HepG2 (cell line): Measurements from ENCODE around the gene TMCC1. TPM values are rescaled to one million over a fixed set of nuclear protein-coding genes. Genes with fewer than 3 reads are reported as not detected.

Source experiments
- ATAC-seq: fragments of 200-7000 bp; cut with Tn5 transposase; 3 replicates; pipeline ENCODE4 v1.9.1; 2020; ENCODE audit warnings: mild to moderate bottlenecking, moderate library complexity
- BruUV-seq: library from RNA; stranded (reverse); fragments of 400-500 nt; replicated peaks from 2 replicates; lab custom pipeline; 2021; lab: Mats Ljungman, UMichigan
- CTCF ChIA-PET: fragments of 300-600 bp; formaldehyde crosslinking; extraction: SDS; loops from one replicate; lab custom pipeline; 2021; ENCODE audit warnings: low total read pairs, inconsistent platforms, low intra/inter-chr PET ratio; lab: Yijun Ruan, JAX
- POLR2A ChIA-PET: fragments of 350-600 bp; sonication (Branson Sonifier 250); formaldehyde crosslinking; loops from one replicate; lab custom pipeline; 2020; ENCODE audit warnings: antibody characterized with exemption, inconsistent platforms; lab: Yijun Ruan, JAX
- DNase-seq: peaks from one replicate; pipeline ENCODE4 v3.0.0-alpha.2; 2015; ENCODE audit warnings: low spot score
- FAIRE-seq: peaks from 3 replicates; lab custom pipeline; 2011; peaks lifted over from hg19 to GRCh38; lab: Jason Lieb, UNC
- H2AFZ ChIP-seq: one replicate; pipeline ENCODE4 v1.6.1; 2011; ENCODE audit warnings: low read length, inconsistent platforms
- H3K27ac ChIP-seq: fragments of 300-600 bp; 3 replicates; pipeline ENCODE4 v1.8.0; 2011; ENCODE audit warnings: mixed run types, mild to moderate bottlenecking, mixed read lengths, low read length, inconsistent platforms; ENCODE audit not compliant: insufficient read depth; ENCODE audit errors: extremely low read length
- H3K27me3 ChIP-seq, 2 experiments: fragments of 200-600 bp in 1 of 2; 2 replicates in 1 of 2; 3 replicates in 1 of 2; pipeline versions ENCODE4 v1.6.0 to v1.8.0; 2011; ENCODE audit warnings: low read length in 2 of 2, mild to moderate bottlenecking in 2 of 2, moderate library complexity in 2 of 2, inconsistent platforms in 1 of 2; ENCODE audit not compliant: insufficient read depth in 2 of 2, control insufficient read depth in 1 of 2
- H3K36me3 ChIP-seq, 2 experiments: fragments of 200-600 bp in 1 of 2; replicated peaks in 1 of 2; 2 replicates in 1 of 2; 3 replicates in 1 of 2; pipeline versions ENCODE4 v1.5.1 to v1.8.0; 2011; ENCODE audit warnings: low read length in 2 of 2, inconsistent platforms in 1 of 2; ENCODE audit not compliant: insufficient read depth in 2 of 2, control insufficient read depth in 1 of 2
- H3K4me1 ChIP-seq: 2 replicates; pipeline ENCODE4 v1.5.1; 2012; ENCODE audit warnings: low read length, inconsistent platforms; ENCODE audit not compliant: insufficient read depth
- H3K4me2 ChIP-seq: 2 replicates; pipeline ENCODE4 v1.6.0; 2011; ENCODE audit warnings: low read depth, low read length, inconsistent platforms
- H3K4me3 ChIP-seq, 3 experiments: fragments of 200-600 bp in 1 of 3; sonication (generic), shearing (Covaris generic) in 1 of 3; replicated peaks in 1 of 3; 2 replicates each; pipeline ENCODE4 v1.5.1; 2011 to 2016; ENCODE audit warnings: low read length in 3 of 3, inconsistent platforms in 2 of 3, low read depth in 2 of 3, mild to moderate bottlenecking in 2 of 3, control low read depth in 1 of 3, mixed read lengths in 1 of 3; ENCODE audit not compliant: insufficient read depth in 1 of 3
- H3K79me2 ChIP-seq: one replicate; pipeline ENCODE4 v1.6.1; 2011; ENCODE audit warnings: low read length, inconsistent platforms; ENCODE audit not compliant: insufficient read depth
- H3K9ac ChIP-seq: 2 replicates; pipeline ENCODE4 v1.6.0; 2011; ENCODE audit warnings: mild to moderate bottlenecking, low read depth, low read length, inconsistent platforms; ENCODE audit not compliant: insufficient read depth
- H3K9me3 ChIP-seq: 2 replicates; pipeline ENCODE4 v1.5.1; 2012; ENCODE audit warnings: mild to moderate bottlenecking, low read length
- H4K20me1 ChIP-seq: 2 replicates; pipeline ENCODE4 v1.6.0; 2011; ENCODE audit warnings: inconsistent platforms, mild to moderate bottlenecking, low read length, moderate library complexity; ENCODE audit not compliant: insufficient read depth
- ADNP ChIP-seq: sonication (generic); formaldehyde crosslinking; IDR thresholded peaks from 2 replicates; pipeline ENCODE4 v1.4.0; 2020; ENCODE audit warnings: missing genetic modification reagents
- GABPA ChIP-seq, 2 experiments: IDR thresholded peaks; 2 replicates each; pipeline ENCODE4 v1.6.1; 2011 to 2016; ENCODE audit warnings: low read depth in 2 of 2, low read length in 1 of 2, missing biosample characterization in 1 of 2, missing genetic modification characterization in 1 of 2
- KDM1A ChIP-seq: IDR thresholded peaks from 2 replicates; pipeline ENCODE4 v1.6.1; 2016; ENCODE audit warnings: missing compliant biosample characterization
- NR2F6 ChIP-seq, 2 experiments: IDR thresholded peaks; 2 replicates each; pipeline ENCODE4 v1.6.1; 2016; ENCODE audit warnings: antibody characterized with exemption in 1 of 2, mild to moderate bottlenecking in 1 of 2
- TP53 ChIP-seq: sonication (generic); formaldehyde crosslinking; conservative IDR thresholded peaks from 2 replicates; pipeline ENCODE4 v1.4.0; 2020; ENCODE audit warnings: missing genetic modification reagents
- YEATS4 ChIP-seq: sonication (generic); formaldehyde crosslinking; IDR thresholded peaks from 2 replicates; pipeline ENCODE4 v1.4.0; 2020; ENCODE audit warnings: missing genetic modification reagents, borderline replicate concordance
- ZFP36 ChIP-seq: fragments of 150-350 bp; IDR thresholded peaks from 2 replicates; pipeline ENCODE4 v1.6.1; 2018; ENCODE audit warnings: borderline replicate concordance, low read length, low read depth; ENCODE audit not compliant: partially characterized antibody
- ZMYM3 ChIP-seq: sonication (generic); formaldehyde crosslinking; IDR thresholded peaks from 2 replicates; pipeline ENCODE4 v1.5.1; 2020; ENCODE audit warnings: mild to moderate bottlenecking, missing genetic modification reagents
- ZNF20 ChIP-seq: sonication (generic); formaldehyde crosslinking; IDR thresholded peaks from 2 replicates; pipeline ENCODE4 v1.4.0; 2020; ENCODE audit warnings: mild to moderate bottlenecking, moderate library complexity, missing genetic modification reagents
- ZNF292 ChIP-seq: sonication (generic); formaldehyde crosslinking; IDR thresholded peaks from 2 replicates; pipeline ENCODE4 v1.8.1; 2022; ENCODE audit warnings: mild to moderate bottlenecking, low read depth, missing genetic modification reagents, borderline replicate concordance
- ZNF572 ChIP-seq: sonication (generic); formaldehyde crosslinking; IDR thresholded peaks from 2 replicates; pipeline ENCODE4 v1.5.1; 2020; ENCODE audit warnings: mild to moderate bottlenecking, missing genetic modification reagents
- WGBS: methylation state at CpG from one replicate; pipeline ENCODE4 v1.1.6; 2017; ENCODE audit warnings: low lambda C conversion rate; 5-methylcytosine and 5-hydroxymethylcytosine counted together
- in situ Hi-C: cut with HindIII; loops from 2 replicates; pipeline ENCODE4 v1.10.0; 2017; ENCODE audit warnings: low pct_unique_long_range_greater_than_20kb; ENCODE audit not compliant: extremely low pct_ligation_motif_present
- intact Hi-C: fragments of 100-400 bp; cut with micrococcal nuclease; formaldehyde crosslinking; loops from one replicate; pipeline ENCODE4 v1.10.0; 2022; ENCODE audit not compliant: unreplicated experiment
- polyA plus RNA-seq, 8 experiments: library from polyadenylated mRNA; depleted of rRNA in 3 of 8; stranded (reverse) in 7 of 8; unstranded in 1 of 8; fragments of >200 nt; fragmentation: Illumina TruSeq in 4 of 8; extraction: Trizol in 4 of 8; gene quantifications; 2 replicates each; pipeline versions ENCODE4 v1.2.1 to v1.2.3, GENCODE V29; 2011 to 2016; ENCODE audit warnings: low read depth in 4 of 8, missing spikeins in 1 of 8, mixed read lengths in 1 of 8; ENCODE audit not compliant: insufficient read depth in 1 of 8
- total RNA-seq, 5 experiments: library from RNA; depleted of rRNA; stranded (reverse); fragments of >200 nt; fragmentation: Illumina TruSeq; extraction: Trizol; gene quantifications; 2 replicates each; pipeline ENCODE4 v1.2.3, GENCODE V29; 2016; ENCODE audit warnings: low read depth in 1 of 5
- TF ChIP-seq, protein P1 (sequence below): sonication (generic); formaldehyde crosslinking; IDR thresholded peaks from 2 replicates; pipeline ENCODE4 v1.4.0; 2020; ENCODE audit warnings: mild to moderate bottlenecking, low read depth, missing genetic modification reagents
- TF ChIP-seq, protein P2 (sequence below): sonication (generic); formaldehyde crosslinking; IDR thresholded peaks from 2 replicates; pipeline ENCODE4 v1.8.1; 2022; ENCODE audit warnings: low read depth, mild to moderate bottlenecking, missing genetic modification reagents
- TF ChIP-seq, protein P3 (sequence below): sonication (generic); formaldehyde crosslinking; IDR thresholded peaks from 2 replicates; pipeline ENCODE4 v1.4.0; 2020; ENCODE audit warnings: missing genetic modification reagents
- TF ChIP-seq, protein P4 (sequence below): sonication (generic); formaldehyde crosslinking; IDR thresholded peaks from 2 replicates; pipeline ENCODE4 v1.8.0; 2022; ENCODE audit warnings: missing genetic modification reagents, mild to moderate bottlenecking, borderline replicate concordance

The TMCC1 gene
- total and polyA plus RNA-seq, 2 of the 13 experiments (the other 11 are each of a cell fraction or from before 2014, with no cell fraction given): 12.1 to 264 TPM

DNA sequence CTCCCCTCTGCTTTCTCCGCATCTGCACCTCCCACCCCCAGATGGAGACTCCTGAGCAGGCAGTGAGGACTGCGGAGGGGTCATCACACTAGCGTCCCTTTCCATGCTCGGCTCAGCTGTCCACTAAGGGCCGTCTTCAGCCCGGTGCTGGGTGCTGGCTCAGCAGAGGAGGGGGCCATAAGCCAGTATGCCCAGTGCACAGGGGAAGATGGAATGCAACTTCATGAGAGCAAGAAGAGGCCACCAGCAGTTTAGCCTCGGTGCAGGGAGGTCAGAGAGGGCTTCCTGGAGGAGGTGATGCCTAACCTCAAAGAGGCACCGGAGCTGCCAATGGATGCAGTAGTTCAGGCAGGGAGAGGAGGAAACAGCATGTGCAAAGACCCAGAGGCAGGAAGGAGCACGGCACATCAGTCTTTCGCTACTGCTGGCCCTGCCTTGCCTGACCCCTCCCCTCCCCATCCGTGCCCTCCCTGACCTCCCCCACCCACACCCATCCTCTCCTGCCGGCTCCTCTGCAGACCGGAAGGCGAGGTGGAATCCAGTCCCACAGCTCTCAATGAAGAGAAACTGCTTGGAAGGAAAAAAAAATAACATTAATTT is 271.8 kb downstream of the TMCC1 start:
- H3K4me3 ChIP-seq: peak overlapping the region in 1 of 3 experiments; percentile 30; a peak in 1 of 6 replicates
- POLR2A ChIA-PET: interaction anchor here (0.6 to 1.5 kb wide), 2 partner anchors 24 to 206 kb away, joined by 4 to 5 read pairs; no protein-coding TSS in a partner anchor
- H3K9ac ChIP-seq: no peak overlapping the region
- H3K4me2 ChIP-seq: peak overlapping the region; percentile 54
- CTCF ChIA-PET: no interaction called here
- no peak overlapping the region for H2AFZ ChIP-seq
- ATAC-seq (no peak), FAIRE-seq (no peak), DNase-seq (no peak)
- no peaks in the 10 kb centered on the region for H3K36me3 ChIP-seq
- WGBS: 36% methylated on average over 12 of the region's 14 CpGs
- H3K79me2 ChIP-seq: no peaks in the 10 kb centered on the region
- no peak overlapping the region for H3K27ac ChIP-seq
- H3K9me3 ChIP-seq: no peaks in the 10 kb centered on the region
- BruUV-seq: no TSS peak
- peaks cover 88% of the 10 kb centered on the region for H3K4me1 ChIP-seq
- in situ Hi-C loops (no loop called here), intact Hi-C loops (loop anchor here (10.0 kb wide), 1 partner anchor 237 kb away; no protein-coding TSS in a partner anchor)
- H3K27me3 ChIP-seq: no peaks in the 10 kb centered on the region; a peak in 1 of 5 replicates
- H4K20me1 ChIP-seq: no peaks in the 10 kb centered on the region
- TF ChIP-seq ADNP (CRISPR knock-in tag) (peak; percentile 18; the same call in 1 of the 2 replicates), ZMYM3 (peak; percentile 92), NR2F6 (IDR thresholded peaks at IDR 0.05) (no peak), NR2F6 (CRISPR knock-in tag; IDR thresholded peaks at IDR 0.05) (0 out of 2 replicates have a peak, but pooled peaks have one; percentile 47), ZNF20 (no peak), ZNF292 (CRISPR knock-in tag) (peak; percentile 19; the same call in 1 of the 2 replicates), GABPA (IDR thresholded peaks at IDR 0.05; ENCODE audit: low read depth, low read length) (no peak), GABPA (CRISPR knock-in tag; IDR thresholded peaks at IDR 0.05; ENCODE audit: low read depth) (peak; percentile 33; the same call in 1 of the 2 replicates), YEATS4 (CRISPR knock-in tag) (no peak), ZNF572 (CRISPR knock-in tag) (0 out of 2 replicates have a peak, but pooled peaks have one; percentile 47), ZFP36 (peak; percentile 84), KDM1A (CRISPR knock-in tag) (0 out of 2 replicates have a peak, but pooled peaks have one; percentile 38), TP53 (CRISPR knock-in tag) (no peak)
- TF ChIP-seq, protein P1, sequence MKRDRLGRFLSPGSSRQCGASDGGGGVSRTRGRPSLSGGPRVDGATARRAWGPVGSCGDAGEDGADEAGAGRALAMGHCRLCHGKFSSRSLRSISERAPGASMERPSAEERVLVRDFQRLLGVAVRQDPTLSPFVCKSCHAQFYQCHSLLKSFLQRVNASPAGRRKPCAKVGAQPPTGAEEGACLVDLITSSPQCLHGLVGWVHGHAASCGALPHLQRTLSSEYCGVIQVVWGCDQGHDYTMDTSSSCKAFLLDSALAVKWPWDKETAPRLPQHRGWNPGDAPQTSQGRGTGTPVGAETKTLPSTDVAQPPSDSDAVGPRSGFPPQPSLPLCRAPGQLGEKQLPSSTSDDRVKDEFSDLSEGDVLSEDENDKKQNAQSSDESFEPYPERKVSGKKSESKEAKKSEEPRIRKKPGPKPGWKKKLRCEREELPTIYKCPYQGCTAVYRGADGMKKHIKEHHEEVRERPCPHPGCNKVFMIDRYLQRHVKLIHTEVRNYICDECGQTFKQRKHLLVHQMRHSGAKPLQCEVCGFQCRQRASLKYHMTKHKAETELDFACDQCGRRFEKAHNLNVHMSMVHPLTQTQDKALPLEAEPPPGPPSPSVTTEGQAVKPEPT (CRISPR knock-in tag): no peak
- TF ChIP-seq, protein P2, sequence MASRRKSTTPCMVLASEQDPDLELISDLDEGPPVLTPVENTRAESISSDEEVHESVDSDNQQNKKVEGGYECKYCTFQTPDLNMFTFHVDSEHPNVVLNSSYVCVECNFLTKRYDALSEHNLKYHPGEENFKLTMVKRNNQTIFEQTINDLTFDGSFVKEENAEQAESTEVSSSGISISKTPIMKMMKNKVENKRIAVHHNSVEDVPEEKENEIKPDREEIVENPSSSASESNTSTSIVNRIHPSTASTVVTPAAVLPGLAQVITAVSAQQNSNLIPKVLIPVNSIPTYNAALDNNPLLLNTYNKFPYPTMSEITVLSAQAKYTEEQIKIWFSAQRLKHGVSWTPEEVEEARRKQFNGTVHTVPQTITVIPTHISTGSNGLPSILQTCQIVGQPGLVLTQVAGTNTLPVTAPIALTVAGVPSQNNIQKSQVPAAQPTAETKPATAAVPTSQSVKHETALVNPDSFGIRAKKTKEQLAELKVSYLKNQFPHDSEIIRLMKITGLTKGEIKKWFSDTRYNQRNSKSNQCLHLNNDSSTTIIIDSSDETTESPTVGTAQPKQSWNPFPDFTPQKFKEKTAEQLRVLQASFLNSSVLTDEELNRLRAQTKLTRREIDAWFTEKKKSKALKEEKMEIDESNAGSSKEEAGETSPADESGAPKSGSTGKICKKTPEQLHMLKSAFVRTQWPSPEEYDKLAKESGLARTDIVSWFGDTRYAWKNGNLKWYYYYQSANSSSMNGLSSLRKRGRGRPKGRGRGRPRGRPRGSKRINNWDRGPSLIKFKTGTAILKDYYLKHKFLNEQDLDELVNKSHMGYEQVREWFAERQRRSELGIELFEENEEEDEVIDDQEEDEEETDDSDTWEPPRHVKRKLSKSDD (CRISPR knock-in tag): no peak
- TF ChIP-seq, protein P3, sequence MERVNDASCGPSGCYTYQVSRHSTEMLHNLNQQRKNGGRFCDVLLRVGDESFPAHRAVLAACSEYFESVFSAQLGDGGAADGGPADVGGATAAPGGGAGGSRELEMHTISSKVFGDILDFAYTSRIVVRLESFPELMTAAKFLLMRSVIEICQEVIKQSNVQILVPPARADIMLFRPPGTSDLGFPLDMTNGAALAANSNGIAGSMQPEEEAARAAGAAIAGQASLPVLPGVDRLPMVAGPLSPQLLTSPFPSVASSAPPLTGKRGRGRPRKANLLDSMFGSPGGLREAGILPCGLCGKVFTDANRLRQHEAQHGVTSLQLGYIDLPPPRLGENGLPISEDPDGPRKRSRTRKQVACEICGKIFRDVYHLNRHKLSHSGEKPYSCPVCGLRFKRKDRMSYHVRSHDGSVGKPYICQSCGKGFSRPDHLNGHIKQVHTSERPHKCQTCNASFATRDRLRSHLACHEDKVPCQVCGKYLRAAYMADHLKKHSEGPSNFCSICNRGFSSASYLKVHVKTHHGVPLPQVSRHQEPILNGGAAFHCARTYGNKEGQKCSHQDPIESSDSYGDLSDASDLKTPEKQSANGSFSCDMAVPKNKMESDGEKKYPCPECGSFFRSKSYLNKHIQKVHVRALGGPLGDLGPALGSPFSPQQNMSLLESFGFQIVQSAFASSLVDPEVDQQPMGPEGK: 0 out of 2 replicates have a peak, but pooled peaks have one; percentile 14
- TF ChIP-seq, protein P4, sequence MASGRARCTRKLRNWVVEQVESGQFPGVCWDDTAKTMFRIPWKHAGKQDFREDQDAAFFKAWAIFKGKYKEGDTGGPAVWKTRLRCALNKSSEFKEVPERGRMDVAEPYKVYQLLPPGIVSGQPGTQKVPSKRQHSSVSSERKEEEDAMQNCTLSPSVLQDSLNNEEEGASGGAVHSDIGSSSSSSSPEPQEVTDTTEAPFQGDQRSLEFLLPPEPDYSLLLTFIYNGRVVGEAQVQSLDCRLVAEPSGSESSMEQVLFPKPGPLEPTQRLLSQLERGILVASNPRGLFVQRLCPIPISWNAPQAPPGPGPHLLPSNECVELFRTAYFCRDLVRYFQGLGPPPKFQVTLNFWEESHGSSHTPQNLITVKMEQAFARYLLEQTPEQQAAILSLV: no peak
